ENCODE measurements around the gene NTF4. TPM values are rescaled to one million over a fixed set of nuclear protein-coding genes. Genes with fewer than 3 reads are reported as not detected.

NTF4 gene
- total and polyA plus RNA-seq, 2 experiments from 2014 or later: 0.94 to 2.7 TPM

- no peak for TF ChIP-seq STAT1 (IDR thresholded peaks at IDR 0.05; ENCODE audit: unreplicated experiment)
- TF ChIP-seq EZH2 (IDR thresholded peaks at IDR 0.05; ENCODE audit: low read depth, unreplicated experiment): no peak
- no peak for TF ChIP-seq CREB1 (CRISPR knock-in tag; IDR thresholded peaks at IDR 0.05; ENCODE audit: low read depth)
- no peak for TF ChIP-seq EZH2phosphoT487 (IDR thresholded peaks at IDR 0.05; ENCODE audit: unreplicated experiment)
These were observed 21.2 kb upstream of the NTF4 start (continued) for GRCh38 chr19:49085868-49086232.

- H3K4me1 ChIP-seq (ENCODE audit: insufficient read depth): peaks cover 13% of the 10 kb centered on the region
- no peaks in the 10 kb centered on the region for H3K27me3 ChIP-seq (ENCODE audit: insufficient read depth)
- Mint-ChIP-seq H3K4me3 (peak within 1 kb of the TSS; percentile 98), H3K36me3 (ENCODE audit: low read depth) (peaks cover 38% of the 10 kb centered on the region), H3K27ac (peak within 1 kb of the TSS; percentile 96), H3K9me3 (peaks cover 3% of the 10 kb centered on the region; the same call in 2 of the 3 replicates), H3K4me1 (peaks cover 16% of the 10 kb centered on the region), H3K27me3 (ENCODE audit: insufficient read depth, low read depth, poor library complexity) (peaks cover 14% of the 10 kb centered on the region)
- peak within 1 kb of the TSS; percentile 86 for H3K4me3 ChIP-seq
- ATAC-seq (peak; percentile 91), DNase-seq (ENCODE audit: low spot score) (peak; percentile 100)
- H3K4me2 ChIP-seq: peak within 1 kb of the TSS; percentile 89
- H4K20me1 ChIP-seq (replicated peaks; ENCODE audit: insufficient read depth): peaks cover 35% of the 10 kb centered on the region
- H3K9me2 ChIP-seq (ENCODE audit: insufficient read depth): no peaks in the 10 kb centered on the region
- peak within 1 kb of the TSS; percentile 94 for H2AFZ ChIP-seq
- H3F3A ChIP-seq (replicated peaks; ENCODE audit: low read depth): peaks cover 14% of the 10 kb centered on the region
- H3K27ac ChIP-seq (ENCODE audit: low read depth): peak within 1 kb of the TSS; percentile 93
- H3K36me3 ChIP-seq (ENCODE audit: insufficient read depth): peaks cover 29% of the 10 kb centered on the region
- H3K79me2 ChIP-seq (replicated peaks; ENCODE audit: insufficient read depth): peaks cover 44% of the 10 kb centered on the region
- TF ChIP-seq ZNF462 (CRISPR knock-in tag; IDR thresholded peaks at IDR 0.05) (no peak), ETS1 (IDR thresholded peaks at IDR 0.05) (peak; percentile 15; the same call in 1 of the 2 replicates), POLR2AphosphoS5 (IDR thresholded peaks at IDR 0.05; ENCODE audit: low read depth) (peak; percentile 88), JUNB (IDR thresholded peaks at IDR 0.05; ENCODE audit: unreplicated experiment) (no peak), EZH2phosphoT487 (IDR thresholded peaks at IDR 0.05; ENCODE audit: unreplicated experiment) (no peak), NANOG (IDR thresholded peaks at IDR 0.05; ENCODE audit: borderline replicate concordance) (no peak), ZNF114 (CRISPR knock-in tag; IDR thresholded peaks at IDR 0.05) (no peak)
- TF ChIP-seq, protein P1, sequence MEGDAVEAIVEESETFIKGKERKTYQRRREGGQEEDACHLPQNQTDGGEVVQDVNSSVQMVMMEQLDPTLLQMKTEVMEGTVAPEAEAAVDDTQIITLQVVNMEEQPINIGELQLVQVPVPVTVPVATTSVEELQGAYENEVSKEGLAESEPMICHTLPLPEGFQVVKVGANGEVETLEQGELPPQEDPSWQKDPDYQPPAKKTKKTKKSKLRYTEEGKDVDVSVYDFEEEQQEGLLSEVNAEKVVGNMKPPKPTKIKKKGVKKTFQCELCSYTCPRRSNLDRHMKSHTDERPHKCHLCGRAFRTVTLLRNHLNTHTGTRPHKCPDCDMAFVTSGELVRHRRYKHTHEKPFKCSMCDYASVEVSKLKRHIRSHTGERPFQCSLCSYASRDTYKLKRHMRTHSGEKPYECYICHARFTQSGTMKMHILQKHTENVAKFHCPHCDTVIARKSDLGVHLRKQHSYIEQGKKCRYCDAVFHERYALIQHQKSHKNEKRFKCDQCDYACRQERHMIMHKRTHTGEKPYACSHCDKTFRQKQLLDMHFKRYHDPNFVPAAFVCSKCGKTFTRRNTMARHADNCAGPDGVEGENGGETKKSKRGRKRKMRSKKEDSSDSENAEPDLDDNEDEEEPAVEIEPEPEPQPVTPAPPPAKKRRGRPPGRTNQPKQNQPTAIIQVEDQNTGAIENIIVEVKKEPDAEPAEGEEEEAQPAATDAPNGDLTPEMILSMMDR (conservative IDR thresholded peaks at IDR 0.05; ENCODE audit: low read depth in 2 of 2): no peak
- TF ChIP-seq, protein P2, sequence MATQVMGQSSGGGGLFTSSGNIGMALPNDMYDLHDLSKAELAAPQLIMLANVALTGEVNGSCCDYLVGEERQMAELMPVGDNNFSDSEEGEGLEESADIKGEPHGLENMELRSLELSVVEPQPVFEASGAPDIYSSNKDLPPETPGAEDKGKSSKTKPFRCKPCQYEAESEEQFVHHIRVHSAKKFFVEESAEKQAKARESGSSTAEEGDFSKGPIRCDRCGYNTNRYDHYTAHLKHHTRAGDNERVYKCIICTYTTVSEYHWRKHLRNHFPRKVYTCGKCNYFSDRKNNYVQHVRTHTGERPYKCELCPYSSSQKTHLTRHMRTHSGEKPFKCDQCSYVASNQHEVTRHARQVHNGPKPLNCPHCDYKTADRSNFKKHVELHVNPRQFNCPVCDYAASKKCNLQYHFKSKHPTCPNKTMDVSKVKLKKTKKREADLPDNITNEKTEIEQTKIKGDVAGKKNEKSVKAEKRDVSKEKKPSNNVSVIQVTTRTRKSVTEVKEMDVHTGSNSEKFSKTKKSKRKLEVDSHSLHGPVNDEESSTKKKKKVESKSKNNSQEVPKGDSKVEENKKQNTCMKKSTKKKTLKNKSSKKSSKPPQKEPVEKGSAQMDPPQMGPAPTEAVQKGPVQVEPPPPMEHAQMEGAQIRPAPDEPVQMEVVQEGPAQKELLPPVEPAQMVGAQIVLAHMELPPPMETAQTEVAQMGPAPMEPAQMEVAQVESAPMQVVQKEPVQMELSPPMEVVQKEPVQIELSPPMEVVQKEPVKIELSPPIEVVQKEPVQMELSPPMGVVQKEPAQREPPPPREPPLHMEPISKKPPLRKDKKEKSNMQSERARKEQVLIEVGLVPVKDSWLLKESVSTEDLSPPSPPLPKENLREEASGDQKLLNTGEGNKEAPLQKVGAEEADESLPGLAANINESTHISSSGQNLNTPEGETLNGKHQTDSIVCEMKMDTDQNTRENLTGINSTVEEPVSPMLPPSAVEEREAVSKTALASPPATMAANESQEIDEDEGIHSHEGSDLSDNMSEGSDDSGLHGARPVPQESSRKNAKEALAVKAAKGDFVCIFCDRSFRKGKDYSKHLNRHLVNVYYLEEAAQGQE (IDR thresholded peaks at IDR 0.05; ENCODE audit: unreplicated experiment): no peak
These were observed 20.6 kb upstream of the NTF4 start, which contains the start of gene SNRNP70 for GRCh38 chr19:49085020-49085867. Gene SNRNP70 (plus strand): TSS chr19:49085451. CDS start chr19:49086415, 964 bp downstream.
